ENCODE measurements around the gene DHODH. TPM values are rescaled to one million over a fixed set of nuclear protein-coding genes. Genes with fewer than 3 reads are reported as not detected.
"Not testable (repeated sequence)": the region's sequence is repeated elsewhere in the genome, so short reads cannot be mapped to it uniquely, and the experiment has no call there.

The DHODH gene
- total RNA-seq, 1 experiment from 2014 or later: 19.0 TPM

GRCh38 chr16:72001180-72001874 is 7.2 kb upstream of the DHODH start (continued):
- TF ChIP-seq CBFB (CRISPR knock-in tag; IDR thresholded peaks at IDR 0.05; ENCODE audit: low read depth) (no peak), ATF1 (CRISPR knock-in tag; IDR thresholded peaks at IDR 0.05) (no peak), E2F5 (CRISPR knock-in tag; IDR thresholded peaks at IDR 0.05) (no peak), ATF6 (CRISPR knock-in tag; IDR thresholded peaks at IDR 0.05) (no peak), NFE2L1 (CRISPR knock-in tag; IDR thresholded peaks at IDR 0.05) (no peak)

- CTCF ChIA-PET: no interaction called here
Observed at GRCh38 chr16:72002619-72003018, 5.9 kb upstream of the DHODH start.

GRCh38 chr16:72008065-72008423 is 500 bp upstream of the DHODH start:
- H3K27me3 Mint-ChIP-seq (ENCODE audit: low read depth); DNase-seq (ENCODE audit: low spot score); H3K4me1 Mint-ChIP-seq; H3K36me3 Mint-ChIP-seq; CTCF ChIA-PET; H3K27ac Mint-ChIP-seq; H3K9me3 Mint-ChIP-seq; POLR2A ChIA-PET; ATAC-seq: not testable (repeated sequence)
- TF ChIP-seq ZNF396 (CRISPR knock-in tag; IDR thresholded peaks at IDR 0.05; ENCODE audit: borderline replicate concordance): 0 out of 2 replicates have a peak, but pooled peaks have one; percentile 24
- peak overlapping the region; percentile 94 for H3K4me3 Mint-ChIP-seq

More at GRCh38 chr16:72002619-72003018, 5.9 kb upstream of the DHODH start:
- no peaks in the 10 kb centered on the region for H3K36me3 Mint-ChIP-seq
- H3K4me1 Mint-ChIP-seq: no peaks in the 10 kb centered on the region
- H3K27me3 Mint-ChIP-seq (ENCODE audit: low read depth): peaks cover 14% of the 10 kb centered on the region
- no peaks in the 10 kb centered on the region; the same call in 1 of the 2 replicates for H3K9me3 Mint-ChIP-seq
- no peak overlapping the region for H3K27ac Mint-ChIP-seq
- TF ChIP-seq ESRRA (CRISPR knock-in tag; IDR thresholded peaks at IDR 0.05; ENCODE audit: borderline replicate concordance) (no peak), FOXJ3 (CRISPR knock-in tag; IDR thresholded peaks at IDR 0.05; ENCODE audit: borderline replicate concordance) (no peak), PRRX2 (CRISPR knock-in tag; IDR thresholded peaks at IDR 0.05) (no peak), ZNF671 (CRISPR knock-in tag; IDR thresholded peaks at IDR 0.05) (no peak), SOX15 (CRISPR knock-in tag; IDR thresholded peaks at IDR 0.05) (no peak)
- H3K4me3 Mint-ChIP-seq: no peak overlapping the region
- POLR2A ChIA-PET: no interaction called here
- no peak for DNase-seq (ENCODE audit: low spot score)
- no peak for ATAC-seq

GRCh38 chr16:72009779-72010178 is 1.2 kb downstream of the DHODH start:
- no peak for ATAC-seq
- Mint-ChIP-seq H3K4me3 (peak overlapping the region; percentile 94), H3K36me3 (peaks cover 11% of the 10 kb centered on the region), H3K9me3 (no peaks in the 10 kb centered on the region), H3K4me1 (no peaks in the 10 kb centered on the region), H3K27ac (no peak overlapping the region; the same call in 1 of the 2 replicates), H3K27me3 (ENCODE audit: low read depth) (peaks cover 6% of the 10 kb centered on the region)
- DNase-seq (ENCODE audit: low spot score): no peak
- ChIA-PET CTCF (no interaction called here), POLR2A (no interaction called here)
- TF ChIP-seq NR3C1 (CRISPR knock-in tag; conservative IDR thresholded peaks at IDR 0.05; ENCODE audit: low read depth) (no peak), NR1H2 (CRISPR knock-in tag; IDR thresholded peaks at IDR 0.05) (no peak), ZNF232 (CRISPR knock-in tag; IDR thresholded peaks at IDR 0.05) (no peak), ZNF263 (CRISPR knock-in tag; IDR thresholded peaks at IDR 0.05; ENCODE audit: low read depth) (no peak), TEAD4 (CRISPR knock-in tag; IDR thresholded peaks at IDR 0.05) (no peak), KAT7 (CRISPR knock-in tag; IDR thresholded peaks at IDR 0.05; ENCODE audit: borderline replicate concordance) (no peak), ESRRA (CRISPR knock-in tag; IDR thresholded peaks at IDR 0.05; ENCODE audit: borderline replicate concordance) (no peak), MLX (CRISPR knock-in tag; IDR thresholded peaks at IDR 0.05) (no peak), SMAD4 (CRISPR knock-in tag; IDR thresholded peaks at IDR 0.05) (no peak), ZNF281 (CRISPR knock-in tag; IDR thresholded peaks at IDR 0.05) (no peak)
